Astrocyte (in vitro differentiated cells and primary cell): ENCODE results near the gene SLC35F6.

Experiments
- EZH2 ChIP-seq: IDR thresholded peaks from 2 replicates; pipeline ENCODE4 v1.6.1; 2012; ENCODE audit warnings: mild to moderate bottlenecking, low read length, inconsistent platforms; ENCODE audit not compliant: insufficient read depth
- TF ChIP-seq, protein P1 (sequence below): IDR thresholded peaks from 2 replicates; pipeline ENCODE4 v1.5.1; 2011; ENCODE audit warnings: low read depth, mild to moderate bottlenecking, inconsistent platforms, low read length, moderate library complexity; ENCODE audit not compliant: insufficient read depth

DNA sequence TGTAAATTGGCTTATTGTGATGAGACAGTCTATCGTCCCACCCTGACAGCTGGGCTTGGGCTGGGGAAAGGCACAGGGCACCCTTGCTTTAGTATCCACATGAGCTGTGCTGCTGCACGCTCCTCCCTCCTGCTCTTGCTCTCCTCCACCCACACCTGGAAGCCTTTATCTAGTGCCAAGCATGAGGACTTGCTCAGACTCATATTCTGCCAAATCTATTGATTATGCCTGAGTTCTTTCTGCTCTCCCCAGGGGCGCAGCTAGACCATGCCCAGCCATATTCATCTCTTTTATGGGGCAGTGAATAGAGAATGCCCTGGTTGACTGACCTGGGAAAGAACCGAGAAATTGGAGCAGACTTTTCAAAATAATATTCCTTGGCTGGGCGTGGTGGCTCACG lies 54.9 kb downstream of the SLC35F6 start:
- TF ChIP-seq EZH2, result no peak
- TF ChIP-seq, protein P1, sequence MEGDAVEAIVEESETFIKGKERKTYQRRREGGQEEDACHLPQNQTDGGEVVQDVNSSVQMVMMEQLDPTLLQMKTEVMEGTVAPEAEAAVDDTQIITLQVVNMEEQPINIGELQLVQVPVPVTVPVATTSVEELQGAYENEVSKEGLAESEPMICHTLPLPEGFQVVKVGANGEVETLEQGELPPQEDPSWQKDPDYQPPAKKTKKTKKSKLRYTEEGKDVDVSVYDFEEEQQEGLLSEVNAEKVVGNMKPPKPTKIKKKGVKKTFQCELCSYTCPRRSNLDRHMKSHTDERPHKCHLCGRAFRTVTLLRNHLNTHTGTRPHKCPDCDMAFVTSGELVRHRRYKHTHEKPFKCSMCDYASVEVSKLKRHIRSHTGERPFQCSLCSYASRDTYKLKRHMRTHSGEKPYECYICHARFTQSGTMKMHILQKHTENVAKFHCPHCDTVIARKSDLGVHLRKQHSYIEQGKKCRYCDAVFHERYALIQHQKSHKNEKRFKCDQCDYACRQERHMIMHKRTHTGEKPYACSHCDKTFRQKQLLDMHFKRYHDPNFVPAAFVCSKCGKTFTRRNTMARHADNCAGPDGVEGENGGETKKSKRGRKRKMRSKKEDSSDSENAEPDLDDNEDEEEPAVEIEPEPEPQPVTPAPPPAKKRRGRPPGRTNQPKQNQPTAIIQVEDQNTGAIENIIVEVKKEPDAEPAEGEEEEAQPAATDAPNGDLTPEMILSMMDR, result no peak
